RWPE2 (cell line): ENCODE data around the gene CRYBA4.

Experiments used
- ATAC-seq: fragments of 200-7000 bp; cut with Tn5 transposase; 3 replicates; pipeline ENCODE4 v1.9.1; 2021; ENCODE audit warnings: low read depth
- DNase-seq: peaks from one replicate; pipeline ENCODE4 v3.0.0-alpha.2; 2020; ENCODE audit warnings: low spot score
- H3K27ac ChIP-seq: fragments of 450-650 bp; 2 replicates; pipeline ENCODE4 v1.5.1; 2017; ENCODE audit warnings: mild to moderate bottlenecking; ENCODE audit not compliant: poor library complexity, severe bottlenecking
- H3K27me3 ChIP-seq: fragments of 250-450 bp; sonication (Bioruptor Pico); 2 replicates; pipeline ENCODE4 v1.5.1; 2021; ENCODE audit warnings: mild to moderate bottlenecking, moderate library complexity; ENCODE audit not compliant: insufficient read depth, poor library complexity, severe bottlenecking
- H3K36me3 ChIP-seq: fragments of 250-450 bp; sonication (Bioruptor Pico); 2 replicates; pipeline ENCODE4 v1.5.1; 2020; ENCODE audit warnings: low read depth, mild to moderate bottlenecking, moderate library complexity
- H3K4me1 ChIP-seq: fragments of 250-450 bp; sonication (Bioruptor Pico); 2 replicates; pipeline ENCODE4 v1.5.1; 2021; ENCODE audit warnings: mild to moderate bottlenecking, moderate library complexity; ENCODE audit not compliant: insufficient read depth, poor library complexity, severe bottlenecking
- H3K4me3 ChIP-seq: fragments of 250-450 bp; sonication (Bioruptor Pico); 2 replicates; pipeline ENCODE4 v1.5.1; 2021; ENCODE audit warnings: mild to moderate bottlenecking, moderate library complexity; ENCODE audit not compliant: severe bottlenecking
- H3K9me3 ChIP-seq: fragments of 250-450 bp; sonication (Bioruptor Pico); 2 replicates; pipeline ENCODE4 v1.5.1; 2021; ENCODE audit warnings: mild to moderate bottlenecking, moderate library complexity; ENCODE audit not compliant: severe bottlenecking
- TF ChIP-seq, protein P1 (sequence below): fragments of 450-650 bp; IDR thresholded peaks from one replicate; pipeline ENCODE4 v1.5.1; 2017; ENCODE audit warnings: mild to moderate bottlenecking, moderate library complexity; ENCODE audit not compliant: poor library complexity, severe bottlenecking

The CRYBA4 gene

DNA sequence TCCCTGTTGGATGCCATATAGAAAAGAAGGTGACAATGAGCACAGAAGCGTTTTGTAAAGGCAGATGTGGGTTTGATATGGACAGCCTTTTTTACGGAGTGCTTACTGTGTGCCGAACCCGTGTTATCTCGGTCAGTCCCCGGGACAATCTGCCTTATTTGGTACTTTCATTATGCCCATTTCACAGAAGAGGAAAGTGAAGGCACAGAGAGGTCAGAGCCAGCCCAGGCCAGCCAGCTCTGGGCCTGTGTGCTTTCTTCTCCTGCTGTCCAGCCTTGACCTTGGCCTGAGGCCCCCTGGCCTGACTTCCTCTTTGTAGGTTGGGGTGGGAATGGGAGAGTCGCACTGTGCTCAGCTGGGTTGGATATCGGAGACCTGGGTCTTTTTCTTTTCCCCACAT lies 3.3 kb upstream of the CRYBA4 start:
- TF ChIP-seq, protein P1, sequence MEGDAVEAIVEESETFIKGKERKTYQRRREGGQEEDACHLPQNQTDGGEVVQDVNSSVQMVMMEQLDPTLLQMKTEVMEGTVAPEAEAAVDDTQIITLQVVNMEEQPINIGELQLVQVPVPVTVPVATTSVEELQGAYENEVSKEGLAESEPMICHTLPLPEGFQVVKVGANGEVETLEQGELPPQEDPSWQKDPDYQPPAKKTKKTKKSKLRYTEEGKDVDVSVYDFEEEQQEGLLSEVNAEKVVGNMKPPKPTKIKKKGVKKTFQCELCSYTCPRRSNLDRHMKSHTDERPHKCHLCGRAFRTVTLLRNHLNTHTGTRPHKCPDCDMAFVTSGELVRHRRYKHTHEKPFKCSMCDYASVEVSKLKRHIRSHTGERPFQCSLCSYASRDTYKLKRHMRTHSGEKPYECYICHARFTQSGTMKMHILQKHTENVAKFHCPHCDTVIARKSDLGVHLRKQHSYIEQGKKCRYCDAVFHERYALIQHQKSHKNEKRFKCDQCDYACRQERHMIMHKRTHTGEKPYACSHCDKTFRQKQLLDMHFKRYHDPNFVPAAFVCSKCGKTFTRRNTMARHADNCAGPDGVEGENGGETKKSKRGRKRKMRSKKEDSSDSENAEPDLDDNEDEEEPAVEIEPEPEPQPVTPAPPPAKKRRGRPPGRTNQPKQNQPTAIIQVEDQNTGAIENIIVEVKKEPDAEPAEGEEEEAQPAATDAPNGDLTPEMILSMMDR, result no peak
- no peak overlapping the region for H3K27ac ChIP-seq

DNA sequence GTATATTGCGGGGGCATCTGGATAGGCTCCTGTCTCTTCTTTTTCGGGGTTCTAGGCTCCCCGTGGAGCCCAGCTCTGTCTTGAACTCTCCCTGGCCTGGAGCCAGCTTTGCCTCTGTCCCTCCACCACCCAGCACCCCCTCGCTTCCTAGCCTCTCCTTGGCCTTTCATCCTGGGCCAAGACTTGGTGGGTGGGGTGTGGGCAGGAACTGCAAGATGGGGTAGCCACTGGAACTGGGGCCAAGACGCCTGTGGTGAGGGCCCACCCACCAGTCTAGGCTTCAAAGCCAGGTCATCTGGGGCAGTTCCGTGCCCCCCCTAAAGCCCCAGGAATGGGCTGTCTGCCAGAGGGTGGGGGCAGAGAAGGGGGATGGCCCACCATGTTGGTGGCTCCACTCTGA lies 2.3 kb upstream of the CRYBA4 start:
- no peak for DNase-seq
- no peak overlapping the region for H3K27ac ChIP-seq
- H3K4me1 ChIP-seq, result no peaks in the 10 kb centered on the region
- no peaks in the 10 kb centered on the region for H3K9me3 ChIP-seq
- no peaks in the 10 kb centered on the region for H3K27me3 ChIP-seq
- no peaks in the 10 kb centered on the region for H3K36me3 ChIP-seq
- TF ChIP-seq, protein P1, result no peak
- no peak for ATAC-seq
- no peak overlapping the region for H3K4me3 ChIP-seq

More for the DNA sequence above, 3.3 kb upstream of the CRYBA4 start:
- H3K9me3 ChIP-seq, result no peaks in the 10 kb centered on the region
- no peak for ATAC-seq
- H3K36me3 ChIP-seq, result no peaks in the 10 kb centered on the region
- no peaks in the 10 kb centered on the region for H3K27me3 ChIP-seq
- no peak overlapping the region for H3K4me3 ChIP-seq
- DNase-seq, result no peak
- no peaks in the 10 kb centered on the region for H3K4me1 ChIP-seq

DNA sequence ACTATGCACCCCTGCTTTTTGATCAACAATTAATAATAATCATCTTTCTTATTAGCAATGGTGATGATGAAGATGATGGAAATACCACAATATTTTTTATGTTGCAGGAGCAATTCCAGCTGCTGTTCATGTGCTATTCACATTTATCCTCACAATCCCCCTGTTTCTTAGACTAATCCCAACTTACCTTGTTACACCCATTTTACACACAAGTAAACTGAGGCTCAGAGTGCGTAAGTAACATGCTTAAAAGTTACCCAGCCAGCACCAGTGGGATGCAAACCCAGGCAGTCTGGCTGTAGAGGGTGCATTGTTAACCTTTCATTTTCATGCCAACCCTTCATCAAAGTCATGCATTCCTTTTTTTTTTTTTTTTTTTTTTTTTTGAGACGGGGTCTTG lies 1.6 kb upstream of the CRYBA4 start:
- Histone ChIP-seq H3K27me3 (no peaks in the 10 kb centered on the region), H3K4me1 (no peaks in the 10 kb centered on the region), H3K27ac (no peak overlapping the region), H3K9me3 (no peaks in the 10 kb centered on the region), H3K36me3 (no peaks in the 10 kb centered on the region), H3K4me3 (no peak overlapping the region)
- DNase-seq, result no peak
- TF ChIP-seq, protein P1, result no peak
- no peak for ATAC-seq

DNA sequence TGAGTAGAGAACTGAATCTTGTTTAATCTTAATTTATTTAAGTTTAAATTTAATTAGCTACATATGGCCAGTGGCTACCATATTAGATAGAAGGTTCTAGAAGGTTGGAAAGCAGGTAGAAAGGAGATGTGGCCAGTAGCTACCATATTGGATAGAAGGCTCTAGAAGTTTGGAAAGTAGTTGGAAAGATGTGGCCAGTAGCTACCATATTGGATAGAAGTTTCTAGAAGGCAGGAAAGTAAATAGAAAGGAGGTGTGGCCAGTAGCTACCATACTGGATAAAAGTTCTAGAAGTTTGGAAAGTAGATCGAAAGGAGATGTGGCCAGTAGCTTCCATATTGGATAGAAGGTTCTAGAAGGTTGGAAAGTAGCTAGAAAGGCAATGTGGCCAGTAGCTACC lies 2.2 kb downstream of the CRYBA4 start:
- H3K36me3 ChIP-seq, result no peaks in the 10 kb centered on the region
- ATAC-seq, result no peak
- DNase-seq, result no peak
- H3K9me3 ChIP-seq, result no peaks in the 10 kb centered on the region
- no peaks in the 10 kb centered on the region for H3K4me1 ChIP-seq
- no peak overlapping the region for H3K4me3 ChIP-seq
- TF ChIP-seq, protein P1, result no peak
- no peaks in the 10 kb centered on the region for H3K27me3 ChIP-seq
- H3K27ac ChIP-seq, result no peak overlapping the region

DNA sequence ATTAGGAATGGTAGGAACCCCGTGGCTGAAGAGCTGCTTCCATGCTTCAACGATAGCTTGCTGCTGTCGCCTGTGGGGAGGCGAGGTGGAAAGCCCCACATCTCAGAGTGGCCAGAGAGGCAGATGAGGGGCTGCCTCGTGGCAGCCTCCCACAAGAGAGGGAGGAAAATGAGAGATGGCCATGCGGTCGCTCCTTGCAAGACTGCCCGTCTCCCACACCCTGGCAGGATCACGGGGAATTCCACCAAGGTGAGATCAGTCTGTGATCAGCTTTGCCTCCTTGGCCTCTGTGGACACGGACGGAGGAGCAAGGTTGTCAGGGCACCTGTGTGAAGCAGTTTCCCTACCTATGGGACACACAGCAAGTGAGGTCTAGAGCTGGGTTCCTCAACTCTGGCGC lies 3.0 kb downstream of the CRYBA4 start:
- Histone ChIP-seq H3K4me3 (no peak overlapping the region), H3K27me3 (no peaks in the 10 kb centered on the region), H3K9me3 (no peaks in the 10 kb centered on the region), H3K36me3 (no peaks in the 10 kb centered on the region), H3K4me1 (no peaks in the 10 kb centered on the region), H3K27ac (no peak overlapping the region)
- ATAC-seq (no peak), DNase-seq (no peak)
- TF ChIP-seq, protein P1, result no peak
